GM12878 (cell line): Measurements from ENCODE around the gene IGF2BP2. TPM values are rescaled to one million over a fixed set of nuclear protein-coding genes. Genes with fewer than 3 reads are reported as not detected.

Experiments used
- ATAC-seq: fragments of 200-7000 bp; cut with Tn5 transposase; 3 replicates; pipeline ENCODE4 v1.9.1; 2020; ENCODE audit warnings: mild to moderate bottlenecking, moderate library complexity
- BruUV-seq: library from RNA; stranded (reverse); fragments of 400-500 nt; replicated peaks from 2 replicates; lab custom pipeline; 2021; lab: Mats Ljungman, UMichigan
- CTCF ChIA-PET: fragments of 300-600 bp; sonication (Branson Sonifier 250); formaldehyde crosslinking; extraction: SDS; loops from one replicate; lab custom pipeline; 2021; ENCODE audit warnings: inconsistent platforms; lab: Yijun Ruan, JAX
- POLR2A ChIA-PET: fragments of 350-600 bp; formaldehyde crosslinking; extraction: SDS; loops from one replicate; lab custom pipeline; 2021; ENCODE audit warnings: inconsistent platforms; lab: Charles Lee
- RAD21 ChIA-PET: fragments of 300-600 bp; sonication (Branson Sonifier 250); formaldehyde crosslinking; loops from one replicate; lab custom pipeline; 2023; ENCODE audit warnings: antibody characterized with exemption; ENCODE audit not compliant: unreplicated experiment; lab: Charles Lee
- SMC1A ChIA-PET: fragments of 300-600 bp; sonication (Branson Sonifier 250); formaldehyde crosslinking; loops from one replicate; lab custom pipeline; 2023; ENCODE audit not compliant: unreplicated experiment, uncharacterized antibody; lab: Charles Lee
- DNase-seq: peaks from one replicate; pipeline ENCODE4 v3.0.0-alpha.2; 2011; ENCODE audit warnings: low read depth, low spot score
- FAIRE-seq: peaks from 3 replicates; lab custom pipeline; 2011; peaks lifted over from hg19 to GRCh38; lab: Jason Lieb, UNC
- H2AFZ ChIP-seq: 2 replicates; pipeline ENCODE4 v1.6.0; 2011; ENCODE audit warnings: low read depth, low read length, control low read depth; ENCODE audit not compliant: control insufficient read depth
- H3K27ac ChIP-seq: 2 replicates; pipeline ENCODE4 v1.5.1; 2011; ENCODE audit warnings: control low read depth; ENCODE audit not compliant: control insufficient read depth, insufficient read depth
- H3K27me3 ChIP-seq, 2 experiments: replicated peaks in 1 of 2; 2 replicates each; pipeline versions ENCODE4 v1.6.0 to v1.6.1; 2011; ENCODE audit warnings: low read length in 1 of 2; ENCODE audit not compliant: control insufficient read depth in 2 of 2, insufficient read depth in 2 of 2
- H3K36me3 ChIP-seq, 2 experiments: 2 replicates each; pipeline ENCODE4 v1.5.1; 2011; ENCODE audit warnings: low read length in 1 of 2; ENCODE audit not compliant: control insufficient read depth in 2 of 2, insufficient read depth in 2 of 2
- H3K4me1 ChIP-seq: 2 replicates; pipeline ENCODE4 v1.6.1; 2011; ENCODE audit warnings: mild to moderate bottlenecking, low read length, moderate library complexity, mixed read lengths; ENCODE audit not compliant: control insufficient read depth, insufficient read depth
- H3K4me2 ChIP-seq: 2 replicates; pipeline ENCODE4 v1.6.0; 2011; ENCODE audit warnings: control low read depth; ENCODE audit not compliant: control insufficient read depth, insufficient read depth
- H3K4me3 ChIP-seq: fragments of 200-600 bp; sonication (generic); 2 replicates; pipeline ENCODE4 v1.5.1; 2016
- H3K79me2 ChIP-seq: 2 replicates; pipeline ENCODE4 v1.6.0; 2011; ENCODE audit warnings: low read length; ENCODE audit not compliant: control insufficient read depth, insufficient read depth
- H3K9ac ChIP-seq: 2 replicates; pipeline ENCODE4 v1.8.0; 2011; ENCODE audit warnings: low read length, control low read depth, mixed read lengths; ENCODE audit not compliant: control insufficient read depth, insufficient read depth
- H3K9me3 ChIP-seq: replicated peaks from 3 replicates; pipeline ENCODE4 v1.5.1; 2011; ENCODE audit warnings: mild to moderate bottlenecking, low read length; ENCODE audit not compliant: control insufficient read depth, insufficient read depth
- H4K20me1 ChIP-seq: 2 replicates; pipeline ENCODE4 v1.6.0; 2011; ENCODE audit not compliant: control insufficient read depth, insufficient read depth
- BRCA1 ChIP-seq: IDR thresholded peaks from 2 replicates; pipeline ENCODE4 v1.6.1; 2011; ENCODE audit warnings: low read depth, low read length, improper control_type of control experiment
- CBX5 ChIP-seq: sonication (generic); IDR thresholded peaks from 2 replicates; pipeline ENCODE4 v1.6.1; 2016; ENCODE audit warnings: low read depth, moderate library complexity, mild to moderate bottlenecking, inconsistent platforms
- GATAD2B ChIP-seq: fragments of 450-650 bp; conservative IDR thresholded peaks from 2 replicates; pipeline ENCODE4 v1.6.1; 2017; ENCODE audit warnings: low read depth, mild to moderate bottlenecking, moderate library complexity
- RB1 ChIP-seq: fragments of 450-650 bp; formaldehyde crosslinking; IDR thresholded peaks from 2 replicates; pipeline ENCODE4 v1.6.1; 2017; ENCODE audit warnings: mild to moderate bottlenecking, borderline replicate concordance
- REST ChIP-seq: IDR thresholded peaks from 2 replicates; pipeline ENCODE4 v1.6.1; 2012; ENCODE audit warnings: mild to moderate bottlenecking, low read depth, low read length
- SMARCA5 ChIP-seq: fragments of 450-650 bp; IDR thresholded peaks from 2 replicates; pipeline ENCODE4 v1.6.1; 2017; ENCODE audit warnings: mild to moderate bottlenecking
- STAT3 ChIP-seq: IDR thresholded peaks from 2 replicates; pipeline ENCODE4 v1.6.1; 2011; ENCODE audit warnings: low read depth, low read length, improper control_type of control experiment
- SUPT20H ChIP-seq: IDR thresholded peaks from 2 replicates; pipeline ENCODE4 v1.6.1; 2011; ENCODE audit warnings: low read depth, mild to moderate bottlenecking, low read length, moderate library complexity, borderline replicate concordance; ENCODE audit not compliant: control insufficient read depth
- WGBS: methylation state at CpG from one replicate; pipeline ENCODE4 v1.1.6; 2016; ENCODE audit warnings: low lambda C conversion rate; ENCODE audit not compliant: insufficient replicate concordance, insufficient coverage; ENCODE audit errors: missing lambda C conversion rate; 5-methylcytosine and 5-hydroxymethylcytosine counted together
- in situ Hi-C: fragments of 300-500 bp; cut with MboI; formaldehyde crosslinking; loops from 9 replicates; pipeline ENCODE4 v1.14.3; 2018; ENCODE audit warnings: mixed read lengths
- intact Hi-C: fragments of 100-400 bp; cut with micrococcal nuclease; formaldehyde crosslinking; loops from one replicate; pipeline ENCODE4 v1.14.2; 2022; ENCODE audit not compliant: unreplicated experiment
- polyA plus RNA-seq, 11 experiments: library from polyadenylated mRNA; depleted of rRNA in 4 of 11; unstranded in 6 of 11; stranded (reverse) in 5 of 11; fragments of >200 nt; fragmentation: Nextera tagmentation in 4 of 11; fragmentation: Illumina TruSeq in 1 of 11; extraction: Ambion mirVana in 4 of 11; extraction: Trizol in 1 of 11; gene quantifications; 1 replicate in 1 of 11; 2 replicates in 10 of 11; pipeline versions ENCODE4 v1.2.1 to v1.2.3, GENCODE V29; 2011 to 2016; ENCODE audit warnings: inconsistent platforms in 2 of 11, missing spikeins in 2 of 11, low read depth in 1 of 11
- total RNA-seq, 4 experiments: library from RNA; depleted of rRNA in 3 of 4; stranded (reverse); fragments of >200 nt in 3 of 4; fragmentation: Illumina TruSeq in 1 of 4; extraction: Trizol in 1 of 4; gene quantifications; 2 replicates each; pipeline versions ENCODE4 v1.2.1 to v1.2.3, GENCODE V29; 2013 to 2021

IGF2BP2 gene
- total and polyA plus RNA-seq, 10 of the 15 experiments (the other 5 are each of a cell fraction or from before 2014, with no cell fraction given) = 0.25 to 0.72 TPM; not detected in 8

- no peak for TF ChIP-seq RB1
- no peak for TF ChIP-seq STAT3
Measured at GRCh38 chr3:185632996-185633395, 191.8 kb downstream of the IGF2BP2 start (continued).

- Histone ChIP-seq H3K4me2 (no peak overlapping the region), H2AFZ (no peak overlapping the region), H4K20me1 (no peaks in the 10 kb centered on the region), H3K4me3 (no peak overlapping the region), H3K36me3 (peaks cover 1 to 17% of the 10 kb centered on the region in 2 experiments; a peak in 3 of 4 replicates), H3K79me2 (no peaks in the 10 kb centered on the region), H3K4me1 (no peaks in the 10 kb centered on the region), H3K9ac (no peak overlapping the region), H3K27me3 (no peaks in the 10 kb centered on the region), H3K27ac (no peak overlapping the region), H3K9me3 (no peaks in the 10 kb centered on the region)
- WGBS = 89% methylated on average over 6 of the region's 7 CpGs
- intact Hi-C loops (no loop called here), in situ Hi-C loops (no loop called here)
- ChIA-PET CTCF (no interaction called here), POLR2A (interaction anchor here (0.6 to 0.7 kb wide), 5 partner anchors 12 to 1566 kb away, joined by 3 to 10 read pairs (median 4); partner anchors contain the start of genes RTP1 and SENP2), SMC1A (interaction anchor here (1.0 kb wide), 1 partner anchor 15 kb away, joined by 3 read pairs; no protein-coding TSS in a partner anchor), RAD21 (interaction anchor here (0.7 kb wide), 1 partner anchor 28 kb away, joined by 3 read pairs; no protein-coding TSS in a partner anchor)
- no TSS peak for BruUV-seq
- FAIRE-seq = no peak
- TF ChIP-seq BRCA1 (no peak), SUPT20H (no peak), REST (no peak), CBX5 (no peak), SMARCA5 (no peak), GATAD2B (no peak)
- no peak for DNase-seq
- ATAC-seq = no peak
Measured at GRCh38 chr3:185631508-185632206, 193.2 kb downstream of the IGF2BP2 start.
